Mesendoderm (in vitro differentiated cells): ENCODE results near the gene CPNE9.

ENCODE experiments used
- DNase-seq: peaks from one replicate; pipeline ENCODE4 v3.0.0; 2013
- H2AK5ac ChIP-seq: 2 replicates; pipeline ENCODE4 v1.6.1; 2013; ENCODE audit warnings: low read length, inconsistent platforms
- H2BK120ac ChIP-seq: 2 replicates; pipeline ENCODE4 v1.6.1; 2013; ENCODE audit warnings: low read depth, mild to moderate bottlenecking, low read length, moderate library complexity, mixed read lengths
- H2BK15ac ChIP-seq: replicated peaks from 2 replicates; pipeline ENCODE4 v1.6.1; 2013; ENCODE audit warnings: low read depth, mild to moderate bottlenecking, moderate library complexity
- H2BK5ac ChIP-seq: 2 replicates; pipeline ENCODE4 v1.6.1; 2013; ENCODE audit warnings: low read length, inconsistent platforms
- H3K18ac ChIP-seq: 2 replicates; pipeline ENCODE4 v1.6.1; 2013; ENCODE audit warnings: mild to moderate bottlenecking, low read length, mixed read lengths
- H3K23ac ChIP-seq: one replicate; pipeline ENCODE4 v1.6.1; 2013; ENCODE audit warnings: low read length
- H3K27ac ChIP-seq: 2 replicates; pipeline ENCODE4 v1.5.1; 2013; ENCODE audit warnings: low read depth, mild to moderate bottlenecking, inconsistent platforms, low read length, moderate library complexity
- H3K27me3 ChIP-seq: 2 replicates; pipeline ENCODE4 v1.6.1; 2013; ENCODE audit warnings: low read length, control low read depth, mild to moderate bottlenecking, inconsistent platforms; ENCODE audit not compliant: insufficient read depth, poor library complexity
- H3K36me3 ChIP-seq: 2 replicates; pipeline ENCODE4 v1.6.1; 2013; ENCODE audit warnings: low read length, inconsistent platforms; ENCODE audit not compliant: control insufficient read depth, insufficient read depth
- H3K4ac ChIP-seq: one replicate; pipeline ENCODE4 v1.6.1; 2013; ENCODE audit warnings: low read depth, mild to moderate bottlenecking, low read length, moderate library complexity
- H3K4me1 ChIP-seq: 2 replicates; pipeline ENCODE4 v1.6.1; 2013; ENCODE audit warnings: low read depth, low read length, inconsistent platforms; ENCODE audit not compliant: control insufficient read depth
- H3K4me2 ChIP-seq: 2 replicates; pipeline ENCODE4 v1.6.1; 2013; ENCODE audit warnings: low read length
- H3K4me3 ChIP-seq: 2 replicates; pipeline ENCODE4 v1.5.1; 2013; ENCODE audit warnings: mild to moderate bottlenecking, low read length
- H3K56ac ChIP-seq: one replicate; pipeline ENCODE4 v1.6.1; 2013; ENCODE audit warnings: low read length
- H3K79me1 ChIP-seq: 2 replicates; pipeline ENCODE4 v1.6.1; 2013; ENCODE audit warnings: low read length, inconsistent platforms
- H3K79me2 ChIP-seq: 2 replicates; pipeline ENCODE4 v1.6.1; 2013; ENCODE audit warnings: mild to moderate bottlenecking, low read length; ENCODE audit not compliant: control insufficient read depth, insufficient read depth
- H3K9ac ChIP-seq: 2 replicates; pipeline ENCODE4 v1.6.1; 2013; ENCODE audit warnings: low read length, inconsistent platforms
- H4K5ac ChIP-seq: one replicate; pipeline ENCODE4 v1.6.1; 2013; ENCODE audit warnings: low read length
- H4K8ac ChIP-seq: one replicate; pipeline ENCODE4 v1.6.1; 2013; ENCODE audit warnings: low read depth, mild to moderate bottlenecking, control low read depth, low read length, moderate library complexity
- WGBS: extraction: QIAGEN DNeasy Blood & Tissue Kit; methylation state at CpG from one replicate; pipeline ENCODE4 v1.1.7; 2013; ENCODE audit warnings: low lambda C conversion rate, missing lambda C conversion rate; ENCODE audit not compliant: insufficient coverage; ENCODE audit errors: extremely low coverage; 5-methylcytosine and 5-hydroxymethylcytosine counted together

Gene CPNE9

GRCh38 chr3:9778143-9779074 lies 74.8 kb downstream of the CPNE9 start:
- DNase-seq = no peak
- Histone ChIP-seq H3K18ac (no peak overlapping the region), H4K8ac (no peak overlapping the region), H2BK5ac (no peak overlapping the region), H3K27me3 (no peaks in the 10 kb centered on the region), H3K79me1 (no peaks in the 10 kb centered on the region), H3K4me2 (no peak overlapping the region), H3K4me1 (no peaks in the 10 kb centered on the region), H3K4ac (no peak overlapping the region), H4K5ac (no peak overlapping the region), H3K23ac (no peak overlapping the region), H3K9ac (no peak overlapping the region), H2AK5ac (no peak overlapping the region), H3K4me3 (no peak overlapping the region), H3K79me2 (no peaks in the 10 kb centered on the region), H3K27ac (no peak overlapping the region), H2BK120ac (no peak overlapping the region), H3K56ac (no peak overlapping the region), H2BK15ac (no peak overlapping the region), H3K36me3 (peaks cover 3% of the 10 kb centered on the region)
- no CpG with 5 or more reads among the region's 5 CpGs for WGBS

- peaks cover 5% of the 10 kb centered on the region for H3K36me3 ChIP-seq
- H3K4me1 ChIP-seq = no peaks in the 10 kb centered on the region
- H3K27ac ChIP-seq = no peak overlapping the region
- no peak overlapping the region for H3K4me2 ChIP-seq
- H3K56ac ChIP-seq = no peak overlapping the region
- no peaks in the 10 kb centered on the region for H3K27me3 ChIP-seq
- H2BK15ac ChIP-seq = no peak overlapping the region
- no CpG with 5 or more reads among the region's 6 CpGs for WGBS
- H3K4me3 ChIP-seq = no peak overlapping the region
- no peak overlapping the region for H3K18ac ChIP-seq
- no peak overlapping the region for H3K23ac ChIP-seq
- H4K5ac ChIP-seq = no peak overlapping the region
- no peak overlapping the region for H3K4ac ChIP-seq
- no peak overlapping the region for H2AK5ac ChIP-seq
- H4K8ac ChIP-seq = no peak overlapping the region
- no peak overlapping the region for H2BK5ac ChIP-seq
- no peak overlapping the region for H2BK120ac ChIP-seq
- H3K9ac ChIP-seq = no peak overlapping the region
- DNase-seq = no peak
- H3K79me2 ChIP-seq = no peaks in the 10 kb centered on the region
- no peaks in the 10 kb centered on the region for H3K79me1 ChIP-seq
These were observed 75.5 kb downstream of the CPNE9 start for GRCh38 chr3:9779075-9779593.
